ENCODE data around the gene AREL1. TPM values are rescaled to one million over a fixed set of nuclear protein-coding genes. Genes with fewer than 3 reads are reported as not detected.

The AREL1 gene
- total RNA-seq, 3 donors from 2014 or later, result 17.0 to 24.3 (median 24.0) TPM

GRCh38 chr14:74647061-74647677 is 65.7 kb downstream of the AREL1 start:
- Histone ChIP-seq H3K36me3 (no peaks in the 10 kb centered on the region), H3K9me3 (no peaks in the 10 kb centered on the region), H3K27ac (peak overlapping the region; percentile 41 to 50), H3K4me1 (peaks cover 0 to 9% of the 10 kb centered on the region in 2 donors), H3K27me3 (no peaks in the 10 kb centered on the region), H3K4me3 (no peak overlapping the region)
- intact Hi-C loops (cut with DNase I; ENCODE audit: low total_unique reads), result no loop called here
- no peak for DNase-seq (ENCODE audit: low spot score in 2 of 2)
- no peak for TF ChIP-seq POLR2A (IDR thresholded peaks at IDR 0.05)

GRCh38 chr14:74645756-74646470 is 67.0 kb downstream of the AREL1 start:
- H3K4me1 ChIP-seq, result peaks cover 0 to 9% of the 10 kb centered on the region in 2 donors
- intact Hi-C loops (cut with DNase I; ENCODE audit: low total_unique reads), result no loop called here
- H3K27me3 ChIP-seq, result no peaks in the 10 kb centered on the region
- TF ChIP-seq CTCF (IDR thresholded peaks at IDR 0.05) (no peak), POLR2A (IDR thresholded peaks at IDR 0.05) (no peak), POLR2AphosphoS5 (IDR thresholded peaks at IDR 0.05) (no peak)
- peak overlapping the region; percentile 66 to 78 for H3K27ac ChIP-seq
- H3K4me3 ChIP-seq, result no peak overlapping the region
- no peaks in the 10 kb centered on the region for H3K9me3 ChIP-seq
- no peak for DNase-seq (ENCODE audit: low spot score in 2 of 2)
- H3K36me3 ChIP-seq, result no peaks in the 10 kb centered on the region

- Histone ChIP-seq H3K27ac (peak overlapping the region; percentile 66 to 78), H3K9me3 (no peaks in the 10 kb centered on the region), H3K4me1 (peaks cover 0 to 9% of the 10 kb centered on the region in 2 donors), H3K4me3 (no peak overlapping the region), H3K36me3 (no peaks in the 10 kb centered on the region), H3K27me3 (no peaks in the 10 kb centered on the region)
- no peak for DNase-seq (ENCODE audit: low spot score in 2 of 2)
- intact Hi-C loops (cut with DNase I; ENCODE audit: low total_unique reads), result no loop called here
- TF ChIP-seq CTCF (IDR thresholded peaks at IDR 0.05), result no peak
- no peak for TF ChIP-seq POLR2A (IDR thresholded peaks at IDR 0.05)
- no peak for TF ChIP-seq POLR2AphosphoS5 (IDR thresholded peaks at IDR 0.05)
Observed at GRCh38 chr14:74645244-74645643, 67.6 kb downstream of the AREL1 start.

GRCh38 chr14:74641601-74642391 is 71.1 kb downstream of the AREL1 start:
- no peaks in the 10 kb centered on the region for H3K4me1 ChIP-seq
- no peak overlapping the region for H3K27ac ChIP-seq
- no peaks in the 10 kb centered on the region for H3K36me3 ChIP-seq
- H3K27me3 ChIP-seq, result no peaks in the 10 kb centered on the region
- TF ChIP-seq POLR2A (IDR thresholded peaks at IDR 0.05) (no peak), CTCF (IDR thresholded peaks at IDR 0.05) (no peak), POLR2AphosphoS5 (IDR thresholded peaks at IDR 0.05) (no peak)
- H3K4me3 ChIP-seq, result no peak overlapping the region
- no peaks in the 10 kb centered on the region for H3K9me3 ChIP-seq
- no peak for DNase-seq (ENCODE audit: low spot score in 2 of 2)
- intact Hi-C loops (cut with DNase I; ENCODE audit: low total_unique reads), result no loop called here

- peak overlapping the region in 1 of 2 donors; percentile 81 for H3K27ac ChIP-seq
Observed at GRCh38 chr14:74638966-74639365, 73.9 kb downstream of the AREL1 start.

More at GRCh38 chr14:74638966-74639365, 73.9 kb downstream of the AREL1 start:
- TF ChIP-seq POLR2AphosphoS5 (IDR thresholded peaks at IDR 0.05) (no peak), POLR2A (IDR thresholded peaks at IDR 0.05) (no peak), CTCF (IDR thresholded peaks at IDR 0.05) (no peak)
- Histone ChIP-seq H3K4me3 (no peak overlapping the region), H3K4me1 (peaks cover 0 to 4% of the 10 kb centered on the region in 2 donors), H3K9me3 (no peaks in the 10 kb centered on the region), H3K27me3 (no peaks in the 10 kb centered on the region), H3K36me3 (no peaks in the 10 kb centered on the region)
- no peak for DNase-seq (ENCODE audit: low spot score in 2 of 2)
- intact Hi-C loops (cut with DNase I; ENCODE audit: low total_unique reads), result no loop called here

Data from breast epithelium (tissue), 4 donors.